DMS114 treated with DMSO at 0.1 percent for 48 hours (cell line): Measurements from ENCODE around the gene LEF1.
"Not testable (repeated sequence)": the region's sequence is repeated elsewhere in the genome, so short reads cannot be mapped to it uniquely, and the experiment has no call there.

Experiments
- DNase-seq: peaks from one replicate; lab custom pipeline; 2025; ENCODE audit not compliant: unreplicated experiment; lab: John Stamatoyannopoulos, UW

Gene LEF1

DNA sequence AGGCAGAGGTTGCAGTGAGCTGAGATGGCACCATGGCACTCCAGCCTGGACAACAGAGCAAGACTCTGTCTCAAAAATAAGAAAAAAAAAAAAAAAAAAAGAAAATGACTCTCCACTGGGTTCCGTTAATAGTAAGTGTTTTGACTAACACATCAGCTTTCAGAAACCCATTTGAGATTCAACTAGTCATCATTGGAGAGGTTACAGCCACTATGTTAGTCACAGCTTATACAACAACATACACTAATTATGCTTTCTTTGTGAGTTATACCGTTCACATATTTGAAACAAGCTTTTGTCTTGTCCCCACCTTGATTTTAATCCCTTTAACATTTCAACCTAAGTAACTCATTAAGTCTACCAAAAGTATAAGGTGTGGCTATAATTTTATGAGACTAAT lies 130.8 kb downstream of the LEF1 start:
- DNase-seq: no peak

DNA sequence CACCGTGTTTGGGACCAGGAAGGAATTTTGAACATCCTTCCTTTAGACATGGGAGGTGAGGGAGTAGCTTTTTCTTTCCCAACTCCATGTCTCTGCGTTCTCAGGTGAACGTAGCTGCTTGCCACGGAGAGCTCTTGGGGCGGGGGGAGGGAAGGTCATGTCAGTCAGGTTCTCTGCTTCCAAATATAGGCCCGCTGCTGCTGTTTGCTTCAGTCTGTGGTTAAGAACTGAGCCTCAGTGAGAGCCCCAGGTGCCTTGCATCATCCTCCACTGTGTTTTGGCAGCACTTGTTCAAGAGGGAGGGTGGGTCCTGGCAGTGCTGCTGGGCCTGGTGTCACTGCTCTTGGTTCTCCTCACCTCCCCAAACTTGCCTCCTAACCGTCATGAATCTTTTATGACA lies 132.5 kb downstream of the LEF1 start:
- no peak for DNase-seq

DNA sequence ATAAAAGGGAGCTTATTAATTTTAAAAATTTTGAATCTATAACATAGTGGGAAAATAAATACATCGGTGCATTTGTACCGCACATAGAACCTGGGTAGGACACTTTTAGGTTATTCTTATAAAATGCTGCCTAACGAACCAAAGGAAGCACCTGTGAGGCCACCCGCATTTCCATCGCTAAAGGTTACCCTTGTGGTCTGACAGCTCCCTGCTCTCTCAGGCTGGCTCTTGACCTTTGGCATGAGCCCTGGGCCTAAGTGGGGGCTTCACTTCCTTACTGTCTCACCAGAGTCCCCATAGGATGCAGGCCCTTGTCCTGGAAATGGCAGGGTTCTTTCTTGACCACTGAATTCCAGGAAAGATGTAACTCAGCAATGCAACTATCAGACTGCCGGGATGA lies 133.0 kb downstream of the LEF1 start:
- DNase-seq: no peak

DNA sequence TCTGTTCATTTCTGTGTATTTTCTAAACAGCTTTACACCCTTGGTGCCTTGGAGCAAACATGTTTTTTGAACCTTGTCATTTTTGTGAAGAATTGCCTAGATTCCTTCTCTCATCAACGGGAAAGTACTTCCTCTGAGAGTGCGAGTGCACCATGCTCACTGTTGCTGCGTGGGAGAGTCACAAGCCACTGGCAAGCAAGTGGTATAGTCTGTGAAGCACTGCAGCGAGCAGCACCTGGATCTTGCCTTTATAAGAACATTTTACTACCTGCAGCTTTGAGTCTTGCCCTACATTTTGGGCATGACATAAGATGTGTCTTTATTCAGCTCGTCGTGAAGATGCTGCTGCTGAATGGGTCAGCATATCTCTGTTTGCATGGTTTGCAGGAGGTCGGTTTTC lies 134.2 kb downstream of the LEF1 start:
- no peak for DNase-seq

DNA sequence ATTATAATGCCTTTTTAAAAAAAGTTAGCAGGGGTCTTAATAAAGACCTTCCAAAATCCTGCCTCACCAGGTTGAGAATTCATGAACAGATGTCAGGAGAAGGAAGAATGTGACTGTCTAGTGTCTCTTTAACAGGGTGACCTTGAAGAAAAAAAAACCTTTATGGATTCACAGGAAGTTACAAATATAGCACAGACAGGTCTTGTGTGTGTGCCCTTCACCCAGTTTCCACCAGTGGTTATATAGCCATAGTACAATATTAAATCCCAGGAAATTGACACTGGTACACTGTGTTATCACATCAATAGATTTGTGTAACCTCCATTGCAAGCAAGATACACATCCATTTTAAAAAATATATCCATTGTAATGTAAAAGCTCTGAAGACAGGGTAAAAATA lies 135.4 kb downstream of the LEF1 start:
- no peak for DNase-seq

DNA sequence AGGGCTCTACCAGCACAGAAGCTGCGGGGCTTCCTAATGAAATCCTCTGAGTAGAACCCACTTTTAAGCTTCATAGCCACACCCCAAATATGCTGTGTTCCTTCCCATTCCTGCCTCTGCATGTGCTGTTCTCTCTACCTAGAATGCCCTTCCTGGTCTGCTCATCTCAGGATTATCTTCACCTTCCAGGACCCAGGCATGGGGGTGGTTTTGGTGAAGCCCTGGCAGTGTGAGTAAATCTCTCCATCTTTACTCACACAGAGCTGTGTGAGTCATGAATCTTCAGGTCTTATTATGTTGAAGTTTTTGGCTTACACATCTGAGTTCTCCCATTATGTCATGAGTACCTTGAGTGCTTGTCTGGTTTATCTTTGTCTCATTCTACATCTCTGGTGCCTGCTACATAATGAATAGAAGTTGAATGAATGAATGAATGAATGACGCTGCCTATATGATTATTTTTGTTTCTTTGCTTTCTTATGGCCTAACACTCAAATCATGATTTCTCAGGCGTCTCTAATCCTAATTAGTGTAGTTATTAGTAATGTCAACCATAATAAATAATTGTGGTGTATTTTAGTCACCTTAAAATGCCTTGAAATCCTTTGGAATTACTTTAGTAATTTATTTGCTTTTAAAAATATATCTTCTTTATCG lies 137.2 kb downstream of the LEF1 start:
- no peak for DNase-seq

DNA sequence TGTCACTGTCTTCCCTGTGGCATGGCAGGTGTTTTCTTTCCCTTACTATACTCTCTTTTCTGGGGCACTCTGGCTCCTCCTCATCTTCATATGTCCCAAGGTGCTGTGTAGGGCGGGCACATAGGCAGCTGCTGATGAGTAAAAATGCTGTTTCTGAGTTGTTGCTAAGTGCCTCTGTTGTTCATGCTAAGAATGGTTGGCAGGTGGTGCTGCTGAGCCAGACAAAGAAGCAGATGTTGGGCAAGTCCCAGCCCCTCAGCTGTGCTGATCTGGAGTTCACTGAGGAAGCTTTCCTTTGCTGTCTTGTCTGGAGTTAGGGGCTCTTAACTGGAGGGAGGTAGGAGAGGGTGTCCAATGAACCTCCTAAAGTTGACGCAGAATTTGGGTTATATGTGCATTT lies 138.4 kb downstream of the LEF1 start:
- peak; percentile 11 for DNase-seq

DNA sequence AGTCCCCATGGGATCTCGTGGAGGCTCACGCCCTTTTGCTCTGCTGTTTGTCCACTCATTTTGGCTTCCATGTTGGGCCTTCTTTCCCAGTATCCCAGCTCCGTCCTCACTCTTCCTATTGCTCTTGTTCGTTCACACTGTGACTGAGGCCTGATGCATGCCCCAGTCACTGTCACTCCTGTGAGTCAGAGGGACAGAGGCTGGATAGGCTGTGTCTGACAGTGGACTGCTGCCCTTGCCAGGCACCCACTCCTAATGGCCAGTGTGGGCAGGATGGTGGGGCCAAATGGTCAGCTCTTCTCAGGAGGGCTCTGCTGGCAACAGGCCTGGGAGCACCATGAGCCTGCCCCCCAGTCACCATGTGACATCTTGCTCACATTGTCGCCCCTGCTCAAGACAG lies 139.0 kb downstream of the LEF1 start:
- DNase-seq: no peak

DNA sequence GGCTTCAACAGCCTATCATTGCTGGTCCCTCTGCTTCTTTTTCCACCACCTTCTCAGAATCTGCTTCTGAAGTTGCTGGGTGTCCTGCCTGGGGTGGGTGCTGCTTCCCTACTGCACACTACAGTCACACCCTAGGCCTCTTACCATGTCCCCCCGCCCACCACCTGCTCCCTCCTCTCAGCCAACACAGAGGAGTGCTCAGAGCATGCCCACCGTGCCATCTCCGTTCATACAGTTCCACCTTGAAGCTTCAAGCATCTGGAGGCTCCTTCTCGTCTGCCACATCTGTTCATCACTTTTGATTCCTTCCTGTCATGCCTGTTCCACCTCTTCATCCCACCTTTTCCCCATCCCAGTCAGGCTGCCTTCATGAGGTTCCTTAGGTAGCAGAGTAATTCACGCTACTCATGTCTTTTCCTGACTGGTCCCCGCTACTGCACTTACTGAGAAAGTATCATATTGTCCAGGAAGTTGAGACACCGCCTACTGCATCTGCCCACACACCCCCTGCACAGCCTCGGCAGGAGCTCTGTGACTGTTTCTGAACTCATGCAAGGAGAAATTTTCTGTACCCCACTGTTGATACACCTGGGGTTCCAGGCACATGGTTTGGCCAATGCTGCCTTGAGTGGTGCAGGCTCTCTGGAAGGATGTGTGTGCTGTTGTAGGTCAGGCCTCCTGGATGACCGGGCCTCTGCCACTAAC lies 139.6 kb downstream of the LEF1 start:
- DNase-seq: no peak

DNA sequence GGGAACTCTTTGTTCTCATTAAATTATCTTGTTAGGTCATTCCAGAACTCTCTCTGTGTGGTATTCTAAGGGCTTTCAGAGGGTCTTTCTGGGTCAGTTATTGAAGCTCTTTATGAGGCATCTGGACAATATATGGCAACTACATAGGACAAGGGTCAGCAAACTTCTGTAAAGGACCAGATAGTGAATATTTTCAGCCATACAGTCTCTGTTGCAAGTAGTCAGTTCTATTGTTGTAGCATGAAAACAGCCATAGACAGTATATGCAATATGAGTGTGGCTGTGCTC lies 143.9 kb downstream of the LEF1 start:
- no peak for DNase-seq

DNA sequence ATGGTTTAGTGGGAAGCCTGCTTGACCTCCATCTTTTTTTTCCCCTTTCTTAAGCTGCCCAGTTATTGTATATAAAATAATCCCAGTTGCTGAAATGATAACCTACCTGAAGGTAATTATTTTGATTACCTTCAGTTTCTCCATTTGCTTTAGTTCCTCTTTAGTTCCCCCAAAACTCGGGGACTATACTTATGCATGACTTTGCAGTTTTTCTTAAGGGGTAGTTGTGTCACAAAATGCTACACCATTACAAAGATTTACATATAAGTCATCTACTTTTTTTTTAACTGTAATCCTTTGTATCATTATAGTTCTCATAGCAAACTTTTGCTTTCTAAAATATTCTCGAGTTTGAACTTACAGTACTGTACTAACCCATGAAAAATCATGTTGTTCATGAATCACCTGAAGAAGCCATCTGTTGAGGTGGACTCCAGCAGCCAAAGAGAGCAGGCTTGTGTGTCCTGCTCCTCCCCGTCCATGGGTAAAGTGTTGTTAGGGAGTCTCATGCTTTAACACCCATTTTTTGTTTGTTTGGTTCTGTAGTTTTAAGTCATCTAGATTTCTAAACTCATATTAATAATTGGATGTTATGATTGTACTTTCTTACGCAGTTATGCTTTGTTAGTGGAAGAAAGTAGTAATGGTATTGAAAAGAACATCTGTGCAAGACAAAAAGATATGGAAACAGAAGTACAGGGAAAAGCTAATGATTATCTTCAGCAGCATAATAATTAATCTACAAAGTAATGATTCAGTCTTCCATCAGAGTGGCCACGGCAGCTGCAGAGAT lies 144.5 kb downstream of the LEF1 start:
- DNase-seq: no peak

DNA sequence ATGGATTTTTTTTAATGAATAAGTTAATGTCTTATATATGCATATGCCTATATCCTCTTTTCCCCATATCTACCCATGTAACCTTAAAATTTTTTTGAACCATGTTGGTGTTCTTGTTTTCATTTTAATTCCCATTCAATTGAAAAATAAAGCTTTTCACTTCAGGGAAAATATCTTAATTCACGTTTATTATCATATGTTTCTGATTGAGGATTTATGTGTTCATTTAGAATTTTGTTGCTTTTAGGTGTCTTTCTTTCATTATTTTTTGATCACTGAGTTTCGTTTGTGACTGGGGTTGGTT lies 149.9 kb downstream of the LEF1 start:
- no peak for DNase-seq

DNA sequence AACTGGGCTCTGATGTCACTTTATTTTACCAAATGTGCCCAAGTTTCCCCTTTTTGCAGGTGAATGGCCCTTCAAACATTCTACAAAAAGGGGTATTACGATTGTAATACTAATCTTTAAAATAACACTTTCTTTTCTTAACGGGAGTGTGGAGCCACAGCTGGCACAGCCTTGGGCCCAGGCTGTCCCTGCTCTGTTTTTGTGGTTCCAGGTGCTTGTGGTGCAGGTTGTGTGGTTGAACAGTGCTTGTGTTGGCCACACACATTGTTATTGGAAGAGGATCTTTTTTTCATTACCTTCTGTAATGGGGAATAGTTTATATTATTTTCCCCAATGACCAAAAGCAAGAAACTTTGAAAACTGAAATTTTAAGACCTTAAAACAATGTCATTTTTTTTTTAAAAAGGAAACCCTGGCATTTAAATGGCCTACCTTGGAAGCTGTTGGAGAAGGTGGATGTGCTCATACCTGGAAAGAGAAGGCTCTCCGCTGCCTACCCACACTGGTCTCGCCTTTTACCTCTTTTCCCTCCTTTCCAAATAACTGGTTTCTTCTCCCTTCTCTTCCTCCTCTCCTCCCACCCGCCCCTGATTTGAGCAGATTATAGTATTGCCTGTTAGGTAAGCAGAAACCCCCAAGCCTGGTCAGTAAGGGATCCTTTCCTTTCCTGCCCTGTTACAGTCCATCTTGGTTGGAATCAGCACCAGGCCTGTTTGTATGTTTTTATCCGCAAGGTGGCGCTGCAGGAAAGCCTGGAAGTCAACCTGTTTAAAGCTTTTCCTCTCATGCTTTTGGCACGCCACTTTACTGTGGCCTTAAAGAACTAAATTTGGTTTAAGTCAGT lies 150.5 kb downstream of the LEF1 start:
- peak; percentile 10 for DNase-seq

DNA sequence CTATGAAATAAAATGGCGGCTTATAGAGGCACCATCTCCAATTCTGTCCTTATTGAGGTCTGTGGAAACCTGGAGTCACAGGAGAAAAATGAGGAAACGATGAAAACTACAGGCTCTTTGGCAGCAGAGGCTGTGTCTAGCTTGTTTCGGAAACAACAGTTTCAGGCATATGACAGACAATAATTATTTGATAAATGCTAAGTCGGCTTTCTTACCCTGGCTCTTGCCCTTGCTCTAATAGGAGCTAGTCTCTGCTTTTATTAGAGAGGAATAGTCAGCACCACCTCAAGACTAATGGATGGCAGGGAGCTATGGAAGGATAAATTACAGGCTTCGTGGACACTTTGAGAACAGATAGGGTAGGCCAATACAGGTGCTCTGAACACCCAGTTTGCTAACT lies 154.8 kb downstream of the LEF1 start:
- no peak for DNase-seq

DNA sequence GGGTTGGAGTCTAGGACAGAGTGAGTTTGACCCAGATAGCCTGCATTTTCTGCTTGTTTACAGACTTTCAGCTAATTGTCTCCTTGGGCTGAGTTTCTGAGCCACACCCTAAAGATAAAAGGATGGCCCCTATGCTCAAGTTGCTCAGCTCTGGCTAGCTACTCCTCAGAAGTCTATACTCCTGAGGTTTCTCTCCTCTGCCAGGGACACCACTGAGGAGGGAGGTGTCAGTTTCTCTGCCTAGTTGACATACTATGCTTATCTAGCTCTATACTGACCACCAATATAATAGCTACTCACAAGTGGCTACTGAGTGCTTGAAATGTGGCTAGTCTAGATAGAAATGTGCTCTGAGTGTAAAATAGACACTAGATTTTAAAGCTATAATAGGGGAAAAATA lies 155.4 kb downstream of the LEF1 start:
- no peak for DNase-seq

DNA sequence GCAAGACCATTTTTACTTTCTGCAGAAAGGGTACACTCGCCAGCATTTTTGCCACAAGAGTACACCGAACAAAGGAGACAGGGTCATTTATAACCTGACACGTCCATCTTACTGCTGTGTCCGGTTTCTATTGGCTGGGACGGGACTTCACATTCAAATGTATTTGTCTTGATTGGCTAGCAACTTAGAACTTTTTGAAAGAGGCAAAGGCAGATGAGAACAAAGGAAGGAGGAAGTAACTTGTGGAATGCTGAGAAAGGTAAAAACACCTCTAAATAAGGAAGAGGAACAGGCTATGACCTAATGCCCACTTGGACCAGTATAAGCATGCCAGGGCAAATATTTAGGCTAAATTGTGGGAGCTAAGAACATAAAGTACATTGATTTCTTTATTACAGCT lies 156.3 kb downstream of the LEF1 start:
- not testable (repeated sequence) for DNase-seq

DNA sequence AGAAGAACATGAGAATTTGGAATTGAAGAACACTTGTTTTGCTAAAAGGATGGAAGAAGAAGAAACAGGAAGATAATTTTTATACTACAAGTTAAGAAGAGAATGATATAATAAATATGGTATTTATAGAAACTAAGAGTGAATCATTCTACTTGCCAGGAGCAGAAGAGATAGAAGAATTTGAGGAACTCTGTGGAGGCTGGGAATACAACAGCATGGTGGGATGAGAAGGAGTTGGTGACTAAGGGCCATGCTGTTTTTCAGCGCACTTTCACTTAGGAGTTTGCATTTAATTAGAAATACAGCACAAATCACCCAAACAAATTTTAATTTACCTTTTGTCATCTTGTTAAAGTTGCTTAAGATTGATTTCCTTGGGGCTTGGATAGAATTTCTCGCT lies 158.6 kb downstream of the LEF1 start:
- no peak for DNase-seq

DNA sequence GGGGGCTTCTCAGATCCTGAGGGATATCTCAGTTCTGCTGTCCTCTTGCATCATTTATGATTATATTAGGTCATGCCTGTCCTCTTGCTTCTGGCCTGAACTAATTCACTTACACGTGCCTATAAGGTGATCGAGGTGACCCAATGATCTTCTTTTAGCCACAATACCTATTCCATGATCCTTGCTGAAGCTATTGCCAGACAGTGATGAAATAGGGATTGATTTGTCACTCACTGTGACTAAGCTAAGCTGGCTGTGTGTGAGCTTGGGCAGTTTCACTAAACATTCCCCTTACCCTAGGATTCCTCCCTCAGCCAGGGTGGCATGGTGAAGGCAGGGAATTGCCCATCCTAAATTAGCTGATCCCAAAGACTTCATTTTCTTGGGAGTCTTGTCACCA lies 160.0 kb downstream of the LEF1 start:
- DNase-seq: no peak

DNA sequence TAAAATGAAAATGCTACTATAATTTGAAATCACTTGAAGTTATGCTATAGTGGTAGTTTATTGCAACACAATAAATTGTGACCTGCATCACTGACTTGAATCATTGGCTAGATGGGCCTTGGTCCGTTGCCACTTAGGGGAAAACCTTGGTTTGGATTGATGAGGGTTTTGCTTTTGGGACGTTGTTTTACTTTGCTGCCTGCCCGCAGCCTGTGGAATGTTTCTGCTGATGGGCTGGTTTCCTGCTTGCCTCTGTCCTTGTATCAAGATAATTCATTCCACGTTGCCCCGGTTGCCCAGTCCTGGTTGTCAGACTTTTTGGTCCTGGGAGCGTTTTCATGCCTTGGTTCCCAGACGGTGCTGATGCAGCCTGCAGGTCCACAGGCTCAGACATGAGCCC lies 160.7 kb downstream of the LEF1 start:
- DNase-seq: no peak

DNA sequence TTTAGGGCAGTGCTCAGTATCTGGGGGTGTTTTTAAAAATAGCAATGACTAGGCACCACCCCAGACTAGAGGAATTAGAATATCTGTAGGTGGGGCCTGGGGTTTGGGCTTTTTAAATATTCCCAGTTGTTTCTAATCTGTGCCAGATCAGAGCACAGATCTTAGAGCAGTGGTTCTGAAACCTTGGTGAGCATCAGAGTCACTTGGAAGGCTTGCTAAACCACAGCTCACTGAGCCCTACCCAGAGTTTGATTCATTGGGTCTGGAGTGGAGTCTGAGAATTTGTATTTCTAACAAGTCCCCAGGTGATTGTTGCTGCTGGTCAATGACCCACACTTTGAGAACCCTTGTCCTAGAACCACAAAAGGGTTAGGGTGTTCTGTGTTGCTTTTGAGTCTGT lies 162.4 kb downstream of the LEF1 start:
- DNase-seq: no peak

DNA sequence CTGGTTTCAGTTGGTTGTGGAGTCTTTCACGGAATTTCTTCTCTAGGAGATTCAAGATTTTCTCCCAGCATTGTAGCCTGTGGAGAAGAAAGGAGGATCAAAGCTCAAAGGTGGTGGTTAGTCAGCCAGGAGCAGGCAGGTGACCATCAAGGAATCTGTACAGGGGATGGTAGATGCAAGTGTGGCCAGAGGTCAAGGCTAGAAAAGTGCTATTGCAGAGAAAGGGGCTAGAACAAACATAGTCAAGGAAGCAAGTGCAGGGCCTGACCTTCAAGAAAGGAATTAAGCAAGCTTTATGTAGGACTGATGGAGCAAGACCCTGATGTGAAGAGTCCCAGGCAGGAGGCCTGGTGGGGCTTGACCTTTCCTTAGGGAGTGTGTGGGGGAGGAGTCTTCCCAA lies 162.9 kb downstream of the LEF1 start:
- DNase-seq: no peak

DNA sequence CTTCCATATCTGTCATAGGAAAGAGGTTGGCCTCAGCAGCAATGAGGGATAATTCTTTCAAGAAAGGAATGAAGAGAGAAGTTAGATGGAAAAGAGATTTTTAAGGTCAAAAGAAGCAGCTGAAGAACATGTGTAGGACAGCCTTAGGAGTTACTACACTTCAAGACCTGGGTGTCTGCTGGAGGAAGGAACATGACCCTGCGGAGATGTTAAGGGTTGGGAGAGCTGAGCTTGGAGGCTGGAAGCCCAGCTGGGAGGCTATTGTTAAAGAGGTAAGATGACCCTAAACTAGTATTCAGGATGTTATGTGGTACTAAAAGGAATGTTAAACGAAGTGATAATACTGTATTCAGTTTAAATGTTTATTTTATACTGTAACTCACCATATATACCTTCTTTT lies 164.1 kb downstream of the LEF1 start:
- no peak for DNase-seq
